GM12801 (cell line): ENCODE results near the gene ZSWIM4.

Experiments used
- CTCF ChIP-seq: IDR thresholded peaks from one replicate; pipeline ENCODE4 v1.5.1; 2011; ENCODE audit warnings: control low read depth; ENCODE audit not compliant: insufficient read length; ENCODE audit errors: extremely low read depth

ZSWIM4 gene

GRCh38 chr19:13848340-13848677 lies 53.1 kb downstream of the ZSWIM4 start:
- TF ChIP-seq CTCF = no peak

DNA sequence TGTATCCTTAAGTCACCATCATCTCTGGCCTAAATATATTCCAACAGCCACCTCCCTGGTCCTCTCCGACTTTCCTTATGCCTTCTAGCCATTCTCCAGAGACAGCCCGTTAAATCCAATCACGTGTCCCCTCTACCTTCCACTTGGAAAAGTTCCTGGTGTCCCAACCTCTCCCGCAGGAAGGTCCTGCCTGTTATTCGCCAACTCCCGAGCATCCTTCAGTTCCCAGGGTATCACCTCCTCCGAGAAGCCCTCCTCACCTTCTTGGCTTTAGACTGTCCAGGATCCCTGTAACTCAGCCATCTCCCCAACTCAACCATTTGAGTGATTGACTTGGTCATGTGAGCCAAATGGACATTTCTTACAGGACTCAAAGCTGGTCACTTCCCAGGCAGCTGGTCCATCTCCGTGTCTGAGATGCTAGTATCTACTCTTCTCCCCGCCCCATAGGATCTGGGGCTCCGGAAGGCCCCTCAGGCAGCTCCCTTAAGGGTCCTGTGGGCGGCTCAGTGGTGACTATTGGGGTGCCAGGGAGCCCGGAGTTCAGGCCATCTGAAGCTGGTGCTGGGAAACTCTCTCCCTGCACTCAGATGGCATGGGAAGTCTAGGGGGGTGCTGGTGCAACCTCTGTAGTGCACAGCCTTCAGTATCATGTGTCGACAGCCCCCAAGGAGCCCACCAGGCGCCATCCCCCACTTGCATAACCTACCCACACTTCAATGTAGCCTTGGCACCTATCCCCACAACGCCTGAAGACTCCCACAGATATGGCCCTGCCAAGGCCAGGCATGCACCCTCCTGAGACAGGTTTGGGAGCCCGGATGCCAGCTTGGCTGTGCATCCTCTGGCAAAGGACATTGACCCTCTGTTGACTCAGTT lies 53.8 kb downstream of the ZSWIM4 start:
- no peak for TF ChIP-seq CTCF

DNA sequence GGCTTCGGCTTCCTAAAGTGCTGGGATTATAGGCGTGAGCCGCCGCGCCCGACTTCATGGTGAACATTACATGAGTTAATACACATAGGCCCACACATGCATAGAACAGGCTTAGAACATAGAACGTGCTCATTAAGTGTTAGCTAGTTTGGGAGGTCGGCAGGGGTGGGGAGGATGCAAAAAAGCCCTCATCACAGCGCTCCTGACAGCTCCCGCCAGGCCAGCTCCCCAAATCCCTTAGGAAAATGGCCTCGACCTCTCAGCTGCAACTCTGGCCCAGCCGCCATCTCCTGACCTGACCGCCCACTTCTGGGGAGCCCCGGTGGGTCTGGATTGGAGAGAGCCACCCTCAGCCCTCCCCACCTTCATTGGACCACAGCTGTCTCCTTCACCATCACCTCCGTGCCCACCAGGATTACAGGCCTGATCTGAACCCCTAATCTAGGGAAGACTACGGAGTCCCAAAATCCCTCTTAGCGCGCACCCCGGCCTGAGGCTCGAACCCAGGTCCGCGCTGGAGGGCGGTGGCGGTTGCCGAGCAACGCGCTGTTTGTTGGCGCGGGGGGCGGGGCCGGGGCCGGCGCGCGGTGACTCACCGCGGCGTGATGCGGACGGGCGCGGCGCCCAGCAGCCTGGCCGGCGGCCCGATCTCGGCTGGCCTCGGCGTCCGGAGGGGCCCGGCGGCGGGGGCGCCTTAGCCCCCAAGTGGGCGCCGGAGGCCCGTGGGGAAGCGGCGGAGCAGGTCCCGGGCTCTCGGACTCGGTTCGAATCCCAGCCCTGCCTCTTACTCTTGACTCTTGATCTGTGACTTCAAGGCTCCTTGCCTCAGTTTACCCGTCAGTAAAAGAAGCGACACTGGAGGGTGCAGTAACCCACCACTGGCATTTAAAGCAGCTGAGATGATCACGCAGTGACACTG lies 55.0 kb downstream of the ZSWIM4 start:
- no peak for TF ChIP-seq CTCF

DNA sequence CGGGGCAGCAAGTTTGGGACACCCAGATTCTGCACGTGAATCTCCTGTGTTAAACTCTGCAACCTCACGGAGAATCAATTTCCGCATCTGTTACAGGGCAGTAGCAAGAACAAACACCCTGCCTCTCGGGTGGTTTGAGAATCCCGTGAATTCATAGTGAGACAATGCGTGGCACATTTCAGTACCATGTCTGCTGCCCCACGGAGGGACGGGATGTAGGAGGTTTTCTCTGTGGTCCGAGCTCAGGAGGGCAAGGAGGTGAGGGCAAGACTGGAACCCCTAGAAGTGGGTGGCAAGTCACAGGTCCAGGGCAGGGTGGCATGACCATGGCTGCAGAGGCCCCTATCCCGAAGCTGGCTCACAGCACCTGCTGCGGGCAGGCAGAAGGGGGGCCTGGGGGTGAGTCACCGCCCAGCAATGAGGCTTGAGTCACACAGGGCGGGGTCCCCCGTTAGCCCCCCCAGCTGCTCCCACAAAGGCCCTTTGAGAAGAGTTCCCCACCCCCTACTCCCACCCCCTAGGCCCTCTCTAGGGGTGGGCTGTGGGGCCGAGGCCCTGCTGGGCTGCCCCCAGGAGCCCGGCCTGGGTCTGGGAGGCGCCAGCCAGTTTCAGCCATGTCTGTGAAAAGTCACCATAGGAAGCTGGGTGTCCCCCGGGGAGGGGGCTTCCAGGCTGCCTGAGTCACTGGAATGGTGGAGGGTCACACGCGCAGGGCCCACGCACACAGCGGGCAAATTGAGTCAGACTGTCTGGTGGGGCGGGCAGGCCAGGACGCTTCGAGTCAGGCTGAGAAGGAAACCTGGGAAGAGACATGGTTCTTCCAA lies 55.9 kb downstream of the ZSWIM4 start:
- no peak for TF ChIP-seq CTCF

DNA sequence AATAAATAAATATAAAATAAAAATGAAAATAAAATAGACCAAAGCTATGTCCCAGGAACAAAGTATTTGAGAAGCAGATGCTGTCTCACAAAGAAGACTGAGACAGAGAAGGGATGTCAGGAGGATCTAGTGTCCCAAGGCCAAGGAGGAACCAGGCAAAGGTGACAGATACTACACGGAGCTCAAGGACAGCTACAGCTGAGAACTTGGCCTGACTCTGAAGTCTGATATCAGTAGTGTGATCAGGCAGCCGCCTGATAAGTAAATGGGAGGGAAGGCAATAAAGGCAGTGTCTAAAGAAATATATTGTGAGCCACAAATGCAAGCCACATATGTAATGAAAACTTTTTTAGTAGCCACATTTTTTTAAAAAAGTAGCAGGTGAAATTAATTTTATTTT lies 61.3 kb downstream of the ZSWIM4 start:
- TF ChIP-seq CTCF = no peak

DNA sequence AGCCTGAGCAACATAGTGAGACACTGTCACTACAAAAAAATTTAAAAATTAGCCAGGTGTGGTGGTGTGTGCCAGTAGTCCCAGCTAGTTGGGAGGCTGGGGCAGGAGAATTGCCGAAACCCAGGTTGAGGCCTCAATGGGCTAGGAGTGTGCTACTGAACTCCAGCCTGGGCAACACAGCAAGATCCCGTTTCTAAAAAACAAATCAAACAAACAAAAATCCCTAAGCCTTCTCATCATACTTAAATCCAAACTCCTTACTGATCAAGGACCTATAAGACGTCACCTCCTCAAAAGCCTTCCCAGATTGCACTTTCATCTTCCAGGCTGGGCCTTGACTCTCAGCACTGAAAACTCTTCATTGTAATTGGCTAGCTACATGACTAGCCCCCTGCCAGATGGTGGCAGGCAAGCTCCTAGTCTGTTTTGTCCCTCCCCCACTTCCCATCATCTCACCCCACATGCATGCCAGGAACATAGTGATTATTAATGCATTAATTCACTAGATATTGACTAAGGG lies 64.2 kb downstream of the ZSWIM4 start:
- TF ChIP-seq CTCF = no peak
